Stimulated activated naive CD8-positive, alpha-beta T cell treated with anti-CD3 and anti-CD28 coated beads, Interleukin-15, Interleukin-2, amounts not matched to agents 100 ng/mL and 50 ng/mL, for 24 hours (primary cell): ENCODE data around the gene CDC42BPB.
A peak's percentile ranks its signal among the peaks of the same experiment; 100 is the strongest.

ENCODE experiments used
- H3K27ac Mint-ChIP-seq: one replicate; pipeline ENCODE4 v1.8.0; 2021; ENCODE audit warnings: mild to moderate bottlenecking, mixed read lengths
- H3K27me3 Mint-ChIP-seq: one replicate; pipeline ENCODE4 v1.8.0; 2021; ENCODE audit warnings: mixed read lengths
- H3K36me3 Mint-ChIP-seq: one replicate; pipeline ENCODE4 v1.8.0; 2021; ENCODE audit warnings: low read depth, mixed read lengths
- H3K4me1 Mint-ChIP-seq: one replicate; pipeline ENCODE4 v1.8.0; 2021; ENCODE audit warnings: low read depth, mixed read lengths
- H3K4me3 Mint-ChIP-seq: one replicate; pipeline ENCODE4 v1.8.0; 2021; ENCODE audit warnings: mild to moderate bottlenecking, mixed read lengths
- H3K9me3 Mint-ChIP-seq: one replicate; pipeline ENCODE4 v1.8.0; 2021; ENCODE audit warnings: mixed read lengths

Gene CDC42BPB

GRCh38 chr14:102909462-102909861 lies 147.9 kb downstream of the CDC42BPB start:
- peaks cover 32% of the 10 kb centered on the region for H3K36me3 Mint-ChIP-seq
- H3K4me1 Mint-ChIP-seq: no peaks in the 10 kb centered on the region
- no peak overlapping the region for H3K4me3 Mint-ChIP-seq
- no peaks in the 10 kb centered on the region for H3K27me3 Mint-ChIP-seq
- no peaks in the 10 kb centered on the region for H3K9me3 Mint-ChIP-seq
- no peak overlapping the region for H3K27ac Mint-ChIP-seq

- no peak overlapping the region for H3K4me3 Mint-ChIP-seq
- H3K4me1 Mint-ChIP-seq: no peaks in the 10 kb centered on the region
- no peak overlapping the region for H3K27ac Mint-ChIP-seq
- no peaks in the 10 kb centered on the region for H3K27me3 Mint-ChIP-seq
- peaks cover 33% of the 10 kb centered on the region for H3K36me3 Mint-ChIP-seq
- no peaks in the 10 kb centered on the region for H3K9me3 Mint-ChIP-seq
Observed at GRCh38 chr14:102908766-102909455, 148.4 kb downstream of the CDC42BPB start.

DNA sequence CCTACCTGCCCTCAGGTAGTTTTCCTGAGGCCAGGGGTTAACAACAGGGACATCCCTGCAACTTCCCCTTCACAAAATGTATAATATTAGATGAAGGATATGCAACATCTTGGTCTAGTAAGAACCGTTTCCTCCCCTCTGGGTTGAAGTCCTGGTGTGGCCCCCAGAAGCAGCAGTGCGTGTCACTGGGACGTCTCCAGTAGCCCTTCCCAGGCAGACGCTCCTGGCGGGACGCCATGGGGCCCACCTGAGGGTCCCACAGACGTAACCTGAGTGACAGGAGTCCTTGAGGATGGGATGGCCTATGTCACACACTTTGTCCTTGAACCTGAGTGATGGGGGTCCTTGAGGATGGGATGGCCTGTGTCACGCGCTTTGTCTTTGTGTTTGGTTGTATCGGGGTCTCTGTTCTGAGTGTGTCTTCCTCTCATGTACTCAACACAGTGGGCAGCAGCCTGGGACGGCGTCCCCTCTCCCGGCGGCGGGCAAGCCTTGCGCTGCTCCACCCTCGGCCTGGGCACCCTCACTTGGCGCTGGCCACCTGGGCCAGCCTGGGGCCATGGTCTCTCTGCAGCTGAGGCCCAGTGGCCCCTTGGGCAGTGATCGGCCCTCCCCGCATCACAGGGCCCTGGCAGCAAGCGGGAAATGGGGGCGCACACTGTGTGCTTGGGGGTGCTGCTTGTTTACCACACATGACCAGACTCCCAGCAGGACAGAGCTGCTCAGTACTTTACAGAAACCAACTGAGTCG lies 149.2 kb downstream of the CDC42BPB start:
- Mint-ChIP-seq H3K4me1 (peaks cover under 1% of the 10 kb centered on the region), H3K27me3 (no peaks in the 10 kb centered on the region), H3K4me3 (no peak overlapping the region), H3K27ac (no peak overlapping the region), H3K36me3 (peaks cover 40% of the 10 kb centered on the region), H3K9me3 (no peaks in the 10 kb centered on the region)

DNA sequence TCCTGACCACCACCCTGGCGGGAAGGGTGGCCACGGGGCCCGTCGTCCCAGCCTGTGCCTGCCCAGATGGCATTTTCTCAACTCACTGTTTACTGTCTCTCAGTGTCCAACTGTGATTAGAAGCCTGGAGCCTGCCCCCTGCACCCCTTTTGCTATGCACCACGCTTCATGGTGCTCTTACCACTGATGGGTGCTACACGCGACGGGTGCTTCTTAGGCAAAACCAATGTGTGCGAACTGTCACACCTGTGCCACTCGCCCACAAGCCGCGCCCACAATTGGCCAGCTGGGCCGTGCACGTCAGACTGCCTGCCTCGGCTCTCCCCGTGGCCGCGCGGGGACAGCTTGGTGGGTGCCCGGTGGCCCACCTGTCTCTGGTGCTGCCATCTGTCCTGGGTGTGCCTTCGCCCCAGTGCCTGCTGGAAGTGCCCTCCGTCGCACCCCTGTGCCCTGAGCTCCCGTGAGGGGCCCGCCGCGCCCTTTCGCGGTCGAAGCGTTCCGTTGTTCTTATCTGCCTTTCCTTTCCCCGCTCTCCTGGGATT lies 150.0 kb downstream of the CDC42BPB start:
- no peak overlapping the region for H3K27ac Mint-ChIP-seq
- H3K36me3 Mint-ChIP-seq: peaks cover 48% of the 10 kb centered on the region
- H3K9me3 Mint-ChIP-seq: no peaks in the 10 kb centered on the region
- H3K4me3 Mint-ChIP-seq: no peak overlapping the region
- H3K27me3 Mint-ChIP-seq: no peaks in the 10 kb centered on the region
- peaks cover 8% of the 10 kb centered on the region for H3K4me1 Mint-ChIP-seq

DNA sequence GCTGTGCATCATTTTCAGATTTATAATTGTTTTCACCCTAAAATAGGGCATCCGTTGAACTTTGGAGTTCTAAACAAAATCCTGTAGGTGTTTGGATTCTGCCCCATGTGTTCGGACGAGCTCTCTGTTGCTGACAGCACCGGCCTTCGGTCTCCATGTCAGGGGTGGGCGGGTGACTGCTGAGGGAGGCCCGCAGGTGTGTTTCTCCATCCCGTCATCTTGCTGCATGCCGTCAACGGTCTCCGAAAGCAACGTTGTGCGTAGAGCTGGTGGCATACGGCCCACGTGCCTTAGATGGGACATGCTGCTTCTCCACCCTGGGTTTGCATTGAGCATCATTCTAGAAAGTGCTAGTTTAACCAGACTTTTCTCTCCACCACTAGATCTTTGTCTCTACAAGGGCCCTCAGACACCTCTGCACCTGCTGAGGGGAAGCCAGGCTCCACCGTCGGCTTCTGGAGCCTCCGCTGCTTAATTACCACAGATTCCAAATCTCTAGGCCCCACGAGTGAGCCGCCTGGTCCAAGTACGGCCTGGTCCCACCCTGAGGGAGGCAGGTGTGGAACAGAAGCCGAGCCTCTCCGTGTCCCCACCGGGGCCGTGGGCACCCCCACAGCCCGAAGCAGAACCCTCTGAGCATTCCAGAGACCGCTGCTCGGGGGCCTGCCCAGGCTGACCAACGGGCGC lies 150.6 kb downstream of the CDC42BPB start:
- Mint-ChIP-seq H3K27ac (no peak overlapping the region), H3K4me1 (peaks cover 12% of the 10 kb centered on the region), H3K9me3 (no peaks in the 10 kb centered on the region), H3K4me3 (no peak overlapping the region), H3K27me3 (no peaks in the 10 kb centered on the region), H3K36me3 (peaks cover 48% of the 10 kb centered on the region)

GRCh38 chr14:102905116-102906108 lies 151.9 kb downstream of the CDC42BPB start:
- H3K4me1 Mint-ChIP-seq: peaks cover 25% of the 10 kb centered on the region
- H3K27ac Mint-ChIP-seq: no peak overlapping the region
- peaks cover 50% of the 10 kb centered on the region for H3K36me3 Mint-ChIP-seq
- H3K9me3 Mint-ChIP-seq: no peaks in the 10 kb centered on the region
- no peak overlapping the region for H3K4me3 Mint-ChIP-seq
- H3K27me3 Mint-ChIP-seq: no peaks in the 10 kb centered on the region

GRCh38 chr14:102903889-102904512 lies 153.3 kb downstream of the CDC42BPB start:
- Mint-ChIP-seq H3K27ac (peak overlapping the region; percentile 74), H3K9me3 (no peaks in the 10 kb centered on the region), H3K27me3 (no peaks in the 10 kb centered on the region), H3K4me1 (peaks cover 33% of the 10 kb centered on the region), H3K4me3 (no peak overlapping the region), H3K36me3 (peaks cover 57% of the 10 kb centered on the region)

- Mint-ChIP-seq H3K36me3 (peaks cover 62% of the 10 kb centered on the region), H3K27me3 (no peaks in the 10 kb centered on the region), H3K4me1 (peaks cover 39% of the 10 kb centered on the region), H3K9me3 (no peaks in the 10 kb centered on the region), H3K4me3 (no peak overlapping the region), H3K27ac (peak overlapping the region; percentile 74)
Observed at GRCh38 chr14:102903248-102903888, 154.0 kb downstream of the CDC42BPB start.

DNA sequence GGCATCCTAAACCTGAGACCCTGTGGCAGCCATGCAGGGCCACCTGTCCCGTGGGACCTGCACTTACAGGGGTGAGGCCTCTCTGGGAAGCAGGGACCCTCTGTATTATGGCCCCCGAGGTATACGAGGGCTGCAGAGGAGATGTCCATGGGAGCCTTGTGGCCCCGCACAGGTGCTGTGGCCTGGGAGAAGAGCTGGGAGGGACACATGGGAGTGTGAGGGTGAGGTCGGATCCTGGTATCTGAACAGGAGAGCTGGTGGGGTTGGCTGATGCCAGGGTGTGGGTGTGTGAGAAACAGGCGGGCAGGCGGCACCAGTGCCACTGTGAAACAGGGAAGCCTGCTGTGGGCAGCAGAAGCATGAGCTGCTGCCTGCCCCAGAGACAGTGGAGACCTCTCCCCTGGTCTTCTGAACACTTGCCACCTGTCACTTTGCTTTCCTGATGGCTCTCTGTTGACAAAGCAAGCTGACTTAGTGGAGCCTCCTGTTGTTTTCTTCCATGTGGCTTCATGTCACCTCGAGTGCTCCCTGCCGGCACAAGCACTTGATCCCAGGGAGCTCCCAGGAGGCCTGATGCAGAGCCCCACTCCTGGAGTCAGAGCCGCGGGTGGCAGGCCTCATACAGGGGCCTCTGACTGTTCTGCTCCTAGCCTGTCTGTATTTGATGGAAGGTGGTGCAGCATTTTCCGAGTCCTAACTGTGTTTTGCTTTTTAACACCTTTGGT lies 154.7 kb downstream of the CDC42BPB start:
- H3K36me3 Mint-ChIP-seq: peaks cover 62% of the 10 kb centered on the region
- no peak overlapping the region for H3K27ac Mint-ChIP-seq
- H3K4me3 Mint-ChIP-seq: no peak overlapping the region
- H3K27me3 Mint-ChIP-seq: no peaks in the 10 kb centered on the region
- no peaks in the 10 kb centered on the region for H3K9me3 Mint-ChIP-seq
- peaks cover 43% of the 10 kb centered on the region for H3K4me1 Mint-ChIP-seq

DNA sequence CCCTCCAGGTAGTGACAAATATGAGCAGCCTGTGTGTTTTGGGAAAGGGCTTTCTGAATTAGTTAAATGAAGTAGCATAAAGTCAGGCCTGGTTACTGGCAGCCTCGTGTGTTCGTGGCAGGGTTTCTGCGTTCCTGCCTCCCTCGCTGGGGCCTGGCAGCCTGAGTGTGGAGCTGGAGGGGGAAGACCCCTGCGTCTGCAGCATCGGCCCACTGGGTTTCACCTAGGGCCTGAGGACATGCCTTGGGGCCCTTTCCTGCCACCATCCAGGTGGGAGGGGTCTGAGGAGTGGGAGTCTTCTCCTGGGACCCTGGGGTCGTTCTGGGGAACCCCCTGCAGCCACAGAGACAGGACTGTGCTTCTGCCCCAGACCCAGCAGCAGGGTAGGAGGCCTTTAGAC lies 155.3 kb downstream of the CDC42BPB start:
- Mint-ChIP-seq H3K4me1 (peaks cover 44% of the 10 kb centered on the region), H3K27ac (no peak overlapping the region), H3K36me3 (peaks cover 66% of the 10 kb centered on the region), H3K4me3 (no peak overlapping the region), H3K27me3 (no peaks in the 10 kb centered on the region), H3K9me3 (no peaks in the 10 kb centered on the region)

DNA sequence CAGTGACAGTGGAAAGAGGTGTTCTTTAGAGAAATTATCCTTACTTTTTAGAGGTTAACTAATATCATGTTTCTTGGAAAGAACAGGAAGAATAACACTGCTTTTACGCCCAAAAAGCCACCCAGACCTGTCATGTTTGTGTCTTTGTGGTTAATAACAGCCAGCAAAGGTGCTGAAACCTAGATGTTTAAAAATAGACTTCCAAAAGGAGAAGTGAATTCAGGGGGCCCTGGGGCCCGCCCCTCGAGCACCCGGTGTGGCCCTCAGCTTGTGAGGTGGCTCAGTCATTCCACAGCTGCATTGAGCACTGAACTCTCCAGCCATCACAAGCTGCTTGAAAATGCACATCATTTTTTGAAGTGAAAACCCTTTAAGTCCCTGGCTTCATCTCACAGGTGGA lies 155.7 kb downstream of the CDC42BPB start:
- peak overlapping the region; percentile 78 for H3K27ac Mint-ChIP-seq
- H3K36me3 Mint-ChIP-seq: peaks cover 66% of the 10 kb centered on the region
- no peaks in the 10 kb centered on the region for H3K27me3 Mint-ChIP-seq
- peaks cover 44% of the 10 kb centered on the region for H3K4me1 Mint-ChIP-seq
- H3K9me3 Mint-ChIP-seq: no peaks in the 10 kb centered on the region
- peak overlapping the region; percentile 35 for H3K4me3 Mint-ChIP-seq

- H3K4me3 Mint-ChIP-seq: peak overlapping the region; percentile 35
- peak overlapping the region; percentile 78 for H3K27ac Mint-ChIP-seq
- no peaks in the 10 kb centered on the region for H3K9me3 Mint-ChIP-seq
- peaks cover 67% of the 10 kb centered on the region for H3K36me3 Mint-ChIP-seq
- no peaks in the 10 kb centered on the region for H3K27me3 Mint-ChIP-seq
- H3K4me1 Mint-ChIP-seq: peaks cover 44% of the 10 kb centered on the region
Observed at GRCh38 chr14:102900631-102901571, 156.4 kb downstream of the CDC42BPB start.
